HepG2 (cell line): ENCODE measurements around the gene DOCK9. TPM values are rescaled to one million over a fixed set of nuclear protein-coding genes. Genes with fewer than 3 reads are reported as not detected.

Experiments
- ATAC-seq: fragments of 200-7000 bp; cut with Tn5 transposase; 3 replicates; pipeline ENCODE4 v1.9.1; 2020; ENCODE audit warnings: mild to moderate bottlenecking, moderate library complexity
- BruUV-seq: library from RNA; stranded (reverse); fragments of 400-500 nt; replicated peaks from 2 replicates; lab custom pipeline; 2021; lab: Mats Ljungman, UMichigan
- CTCF ChIA-PET: fragments of 300-600 bp; formaldehyde crosslinking; extraction: SDS; loops from one replicate; lab custom pipeline; 2021; ENCODE audit warnings: low total read pairs, inconsistent platforms, low intra/inter-chr PET ratio; lab: Yijun Ruan, JAX
- POLR2A ChIA-PET: fragments of 350-600 bp; sonication (Branson Sonifier 250); formaldehyde crosslinking; loops from one replicate; lab custom pipeline; 2020; ENCODE audit warnings: antibody characterized with exemption, inconsistent platforms; lab: Yijun Ruan, JAX
- DNase-seq: peaks from one replicate; pipeline ENCODE4 v3.0.0-alpha.2; 2015; ENCODE audit warnings: low spot score
- FAIRE-seq: peaks from 3 replicates; lab custom pipeline; 2011; peaks lifted over from hg19 to GRCh38; lab: Jason Lieb, UNC
- H2AFZ ChIP-seq: one replicate; pipeline ENCODE4 v1.6.1; 2011; ENCODE audit warnings: low read length, inconsistent platforms
- H3K27ac ChIP-seq: fragments of 300-600 bp; 3 replicates; pipeline ENCODE4 v1.8.0; 2011; ENCODE audit warnings: mixed run types, mild to moderate bottlenecking, mixed read lengths, low read length, inconsistent platforms; ENCODE audit not compliant: insufficient read depth; ENCODE audit errors: extremely low read length
- H3K27me3 ChIP-seq, 2 experiments: fragments of 200-600 bp in 1 of 2; 2 replicates in 1 of 2; 3 replicates in 1 of 2; pipeline versions ENCODE4 v1.6.0 to v1.8.0; 2011; ENCODE audit warnings: low read length in 2 of 2, mild to moderate bottlenecking in 2 of 2, moderate library complexity in 2 of 2, inconsistent platforms in 1 of 2; ENCODE audit not compliant: insufficient read depth in 2 of 2, control insufficient read depth in 1 of 2
- H3K36me3 ChIP-seq, 2 experiments: fragments of 200-600 bp in 1 of 2; replicated peaks in 1 of 2; 2 replicates in 1 of 2; 3 replicates in 1 of 2; pipeline versions ENCODE4 v1.5.1 to v1.8.0; 2011; ENCODE audit warnings: low read length in 2 of 2, inconsistent platforms in 1 of 2; ENCODE audit not compliant: insufficient read depth in 2 of 2, control insufficient read depth in 1 of 2
- H3K4me1 ChIP-seq: 2 replicates; pipeline ENCODE4 v1.5.1; 2012; ENCODE audit warnings: low read length, inconsistent platforms; ENCODE audit not compliant: insufficient read depth
- H3K4me2 ChIP-seq: 2 replicates; pipeline ENCODE4 v1.6.0; 2011; ENCODE audit warnings: low read depth, low read length, inconsistent platforms
- H3K4me3 ChIP-seq, 3 experiments: fragments of 200-600 bp in 1 of 3; sonication (generic), shearing (Covaris generic) in 1 of 3; replicated peaks in 1 of 3; 2 replicates each; pipeline ENCODE4 v1.5.1; 2011 to 2016; ENCODE audit warnings: low read length in 3 of 3, inconsistent platforms in 2 of 3, low read depth in 2 of 3, mild to moderate bottlenecking in 2 of 3, control low read depth in 1 of 3, mixed read lengths in 1 of 3; ENCODE audit not compliant: insufficient read depth in 1 of 3
- H3K79me2 ChIP-seq: one replicate; pipeline ENCODE4 v1.6.1; 2011; ENCODE audit warnings: low read length, inconsistent platforms; ENCODE audit not compliant: insufficient read depth
- H3K9ac ChIP-seq: 2 replicates; pipeline ENCODE4 v1.6.0; 2011; ENCODE audit warnings: mild to moderate bottlenecking, low read depth, low read length, inconsistent platforms; ENCODE audit not compliant: insufficient read depth
- H3K9me3 ChIP-seq: 2 replicates; pipeline ENCODE4 v1.5.1; 2012; ENCODE audit warnings: mild to moderate bottlenecking, low read length
- H4K20me1 ChIP-seq: 2 replicates; pipeline ENCODE4 v1.6.0; 2011; ENCODE audit warnings: inconsistent platforms, mild to moderate bottlenecking, low read length, moderate library complexity; ENCODE audit not compliant: insufficient read depth
- FIP1L1 ChIP-seq: fragments of 200-400 bp; formaldehyde crosslinking; IDR thresholded peaks from 2 replicates; pipeline ENCODE4 v1.6.1; 2018; ENCODE audit warnings: low read depth, mild to moderate bottlenecking, low read length, moderate library complexity, borderline replicate concordance; ENCODE audit not compliant: insufficient read depth
- HNRNPH1 ChIP-seq: fragments of 200-400 bp; formaldehyde crosslinking; optimal IDR thresholded peaks from 2 replicates; pipeline ENCODE3; 2017; ENCODE audit warnings: mild to moderate bottlenecking, low read depth, low read length
- KLF9 ChIP-seq: IDR thresholded peaks from 2 replicates; pipeline ENCODE4 v1.6.1; 2016; ENCODE audit warnings: low read depth
- MAFF ChIP-seq: IDR thresholded peaks from 2 replicates; pipeline ENCODE4 v1.6.1; 2011; ENCODE audit warnings: low read depth, low read length, improper control_type of control experiment
- MAFK ChIP-seq, 2 experiments: IDR thresholded peaks in 1 of 2; conservative IDR thresholded peaks in 1 of 2; 2 replicates each; pipeline ENCODE4 v1.6.1; 2011; ENCODE audit warnings: improper control_type of control experiment in 2 of 2, low read length in 2 of 2
- MLLT10 ChIP-seq: sonication (generic); formaldehyde crosslinking; IDR thresholded peaks from 2 replicates; pipeline ENCODE4 v1.4.0; 2020; ENCODE audit warnings: missing genetic modification reagents
- ZNF253 ChIP-seq: sonication (generic); formaldehyde crosslinking; IDR thresholded peaks from 2 replicates; pipeline ENCODE4 v1.8.0; 2022; ENCODE audit warnings: mild to moderate bottlenecking, missing genetic modification reagents, borderline replicate concordance
- WGBS: methylation state at CpG from one replicate; pipeline ENCODE4 v1.1.6; 2017; ENCODE audit warnings: low lambda C conversion rate; 5-methylcytosine and 5-hydroxymethylcytosine counted together
- in situ Hi-C: cut with HindIII; loops from 2 replicates; pipeline ENCODE4 v1.10.0; 2017; ENCODE audit warnings: low pct_unique_long_range_greater_than_20kb; ENCODE audit not compliant: extremely low pct_ligation_motif_present
- intact Hi-C: fragments of 100-400 bp; cut with micrococcal nuclease; formaldehyde crosslinking; loops from one replicate; pipeline ENCODE4 v1.10.0; 2022; ENCODE audit not compliant: unreplicated experiment
- polyA plus RNA-seq, 8 experiments: library from polyadenylated mRNA; depleted of rRNA in 3 of 8; stranded (reverse) in 7 of 8; unstranded in 1 of 8; fragments of >200 nt; fragmentation: Illumina TruSeq in 4 of 8; extraction: Trizol in 4 of 8; gene quantifications; 2 replicates each; pipeline versions ENCODE4 v1.2.1 to v1.2.3, GENCODE V29; 2011 to 2016; ENCODE audit warnings: low read depth in 4 of 8, missing spikeins in 1 of 8, mixed read lengths in 1 of 8; ENCODE audit not compliant: insufficient read depth in 1 of 8
- total RNA-seq, 5 experiments: library from RNA; depleted of rRNA; stranded (reverse); fragments of >200 nt; fragmentation: Illumina TruSeq; extraction: Trizol; gene quantifications; 2 replicates each; pipeline ENCODE4 v1.2.3, GENCODE V29; 2016; ENCODE audit warnings: low read depth in 1 of 5
- TF ChIP-seq, protein P1 (sequence below): sonication (generic); formaldehyde crosslinking; conservative IDR thresholded peaks from 2 replicates; pipeline ENCODE4 v1.4.0; 2020; ENCODE audit warnings: missing genetic modification reagents

The DOCK9 gene
- total and polyA plus RNA-seq, 2 of the 13 experiments (the other 11 are each of a cell fraction or from before 2014, with no cell fraction given), result 0.44 to 0.97 TPM

DNA sequence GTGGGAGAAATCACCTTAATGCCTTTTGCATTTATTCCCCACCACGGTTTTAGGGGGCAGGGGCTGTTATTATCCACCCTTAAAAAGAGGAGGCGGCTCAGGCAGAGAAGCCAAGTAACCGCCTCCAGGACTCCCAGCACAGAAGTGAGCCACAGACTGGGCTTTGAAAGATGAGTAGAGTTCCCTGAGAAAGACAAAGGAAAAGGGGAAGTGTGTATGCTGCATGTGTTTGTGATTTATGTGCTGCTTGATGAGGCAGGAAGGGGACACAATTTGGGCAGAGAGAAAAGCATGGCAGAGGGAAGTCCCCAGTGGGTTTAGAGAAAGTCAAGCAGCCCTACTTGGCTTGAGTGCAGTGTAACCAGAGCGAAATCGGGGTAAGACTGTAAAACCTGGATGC, 85.0 kb downstream of the DOCK9 start:
- intact Hi-C loops, result no loop called here
- H3K27ac ChIP-seq, result no peak overlapping the region
- FAIRE-seq (no peak), DNase-seq (no peak), ATAC-seq (no peak)
- H3K79me2 ChIP-seq, result no peaks in the 10 kb centered on the region
- in situ Hi-C loops, result no loop called here
- H4K20me1 ChIP-seq, result no peaks in the 10 kb centered on the region
- no peak overlapping the region for H3K4me2 ChIP-seq
- H3K9ac ChIP-seq, result no peak overlapping the region
- no peaks in the 10 kb centered on the region for H3K4me1 ChIP-seq
- no peaks in the 10 kb centered on the region for H3K27me3 ChIP-seq
- TF ChIP-seq KLF9 (CRISPR knock-in tag) (no peak), ZNF253 (no peak), HNRNPH1 (no peak)
- no peak overlapping the region for H3K4me3 ChIP-seq
- CTCF ChIA-PET, result no interaction called here
- no peak overlapping the region for H2AFZ ChIP-seq
- WGBS, result 73% methylated on average over 5 of the region's 5 CpGs
- no TSS peak for BruUV-seq
- no peaks in the 10 kb centered on the region for H3K36me3 ChIP-seq
- POLR2A ChIA-PET, result no interaction called here
- no peaks in the 10 kb centered on the region for H3K9me3 ChIP-seq

DNA sequence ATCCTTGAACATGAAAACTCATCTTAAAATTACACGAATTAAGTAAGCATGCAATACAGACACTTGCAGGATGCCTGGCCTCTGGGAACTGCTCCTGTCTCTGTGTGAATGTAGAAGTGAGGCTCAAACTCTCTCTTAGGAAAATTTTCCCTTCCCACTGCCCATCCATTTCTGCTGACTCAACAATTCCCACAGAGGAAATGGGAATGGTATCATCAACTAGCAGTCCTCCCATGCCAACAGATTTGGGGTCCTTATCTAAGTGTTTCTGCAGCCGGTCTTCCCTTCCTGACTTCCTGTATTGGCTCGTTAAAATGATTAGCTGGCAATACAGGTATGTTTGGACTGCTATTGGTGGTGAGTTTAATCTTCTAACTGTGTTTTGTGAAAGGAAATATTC, 85.8 kb downstream of the DOCK9 start:
- H2AFZ ChIP-seq, result no peak overlapping the region
- no TSS peak for BruUV-seq
- POLR2A ChIA-PET, result no interaction called here
- no peaks in the 10 kb centered on the region for H4K20me1 ChIP-seq
- DNase-seq (no peak), ATAC-seq (no peak), FAIRE-seq (no peak)
- no peak overlapping the region for H3K4me3 ChIP-seq
- H3K27ac ChIP-seq, result no peak overlapping the region
- H3K4me2 ChIP-seq, result no peak overlapping the region
- CTCF ChIA-PET, result no interaction called here
- TF ChIP-seq, protein P1, sequence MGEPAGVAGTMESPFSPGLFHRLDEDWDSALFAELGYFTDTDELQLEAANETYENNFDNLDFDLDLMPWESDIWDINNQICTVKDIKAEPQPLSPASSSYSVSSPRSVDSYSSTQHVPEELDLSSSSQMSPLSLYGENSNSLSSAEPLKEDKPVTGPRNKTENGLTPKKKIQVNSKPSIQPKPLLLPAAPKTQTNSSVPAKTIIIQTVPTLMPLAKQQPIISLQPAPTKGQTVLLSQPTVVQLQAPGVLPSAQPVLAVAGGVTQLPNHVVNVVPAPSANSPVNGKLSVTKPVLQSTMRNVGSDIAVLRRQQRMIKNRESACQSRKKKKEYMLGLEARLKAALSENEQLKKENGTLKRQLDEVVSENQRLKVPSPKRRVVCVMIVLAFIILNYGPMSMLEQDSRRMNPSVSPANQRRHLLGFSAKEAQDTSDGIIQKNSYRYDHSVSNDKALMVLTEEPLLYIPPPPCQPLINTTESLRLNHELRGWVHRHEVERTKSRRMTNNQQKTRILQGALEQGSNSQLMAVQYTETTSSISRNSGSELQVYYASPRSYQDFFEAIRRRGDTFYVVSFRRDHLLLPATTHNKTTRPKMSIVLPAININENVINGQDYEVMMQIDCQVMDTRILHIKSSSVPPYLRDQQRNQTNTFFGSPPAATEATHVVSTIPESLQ (CRISPR knock-in tag), result no peak
- no peak for TF ChIP-seq FIP1L1
- no peak for TF ChIP-seq MLLT10 (CRISPR knock-in tag)
- peak; percentile 99 for TF ChIP-seq MAFF
- peak; percentile 98 to 99 for TF ChIP-seq MAFK (conservative IDR thresholded peaks at IDR 0.05 in 1 of 2, IDR thresholded peaks at IDR 0.05 in 1 of 2; ENCODE audit: low read length in 2 of 2)
- TF ChIP-seq KLF9 (CRISPR knock-in tag), result no peak
- H3K4me1 ChIP-seq, result no peaks in the 10 kb centered on the region
- no peaks in the 10 kb centered on the region for H3K9me3 ChIP-seq
- in situ Hi-C loops (no loop called here), intact Hi-C loops (no loop called here)
- H3K9ac ChIP-seq, result no peak overlapping the region
- WGBS, result 41% methylated on average over 3 of the region's 3 CpGs
- no peaks in the 10 kb centered on the region for H3K36me3 ChIP-seq
- H3K27me3 ChIP-seq, result no peaks in the 10 kb centered on the region
- H3K79me2 ChIP-seq, result no peaks in the 10 kb centered on the region
